HEK293 (cell line): ENCODE data around the gene PIGN.

Experiments used
- CTCF ChIA-PET: fragments of 350-600 bp; formaldehyde crosslinking; extraction: SDS; loops from one replicate; lab custom pipeline; 2021; ENCODE audit warnings: antibody characterized with exemption; lab: Yijun Ruan, JAX
- POLR2A ChIA-PET: fragments of 300-600 bp; formaldehyde crosslinking; extraction: SDS; loops from one replicate; lab custom pipeline; 2020; ENCODE audit warnings: antibody characterized with exemption, inconsistent platforms; lab: Yijun Ruan, JAX
- H3K27ac ChIP-seq: fragments of 200-500 bp; sonication (Bioruptor generic); 2 replicates; pipeline ENCODE4 v1.5.1; 2014; ENCODE audit warnings: low read depth, low read length, control low read depth, inconsistent platforms; ENCODE audit errors: extremely low read depth
- H3K36me3 ChIP-seq, 2 experiments: fragments of 200-500 bp in 1 of 2; sonication (Bioruptor generic) in 1 of 2; 1 replicate in 1 of 2; 2 replicates in 1 of 2; pipeline ENCODE4 v1.5.1; 2014 to 2017; ENCODE audit warnings: inconsistent platforms in 2 of 2, low read length in 2 of 2; ENCODE audit not compliant: control insufficient read depth in 2 of 2, insufficient read depth in 1 of 2
- H3K4me1 ChIP-seq: fragments of 200-500 bp; sonication (Bioruptor generic); 2 replicates; pipeline ENCODE4 v1.5.1; 2014; ENCODE audit warnings: mild to moderate bottlenecking, low read length, inconsistent platforms; ENCODE audit not compliant: control insufficient read depth, insufficient read depth
- H3K4me3 ChIP-seq: 2 replicates; pipeline ENCODE4 v1.5.1; 2011; ENCODE audit warnings: low read depth, mild to moderate bottlenecking, control low read depth, low read length, moderate library complexity
- H3K9me3 ChIP-seq: fragments of 200-500 bp; sonication (Bioruptor generic); 2 replicates; pipeline ENCODE4 v1.5.1; 2014; ENCODE audit warnings: low read depth, low read length, inconsistent platforms; ENCODE audit not compliant: control insufficient read depth, insufficient read depth
- GLI4 ChIP-seq: fragments of 450-650 bp; formaldehyde crosslinking; IDR thresholded peaks from 2 replicates; pipeline ENCODE4 v1.5.1; 2016; ENCODE audit warnings: missing biosample characterization, missing genetic modification characterization
- PATZ1 ChIP-seq: fragments of 450-650 bp; formaldehyde crosslinking; IDR thresholded peaks from 2 replicates; pipeline ENCODE4 v1.5.1; 2016; ENCODE audit warnings: missing biosample characterization, missing genetic modification characterization
- PRDM10 ChIP-seq: fragments of 450-650 bp; formaldehyde crosslinking; IDR thresholded peaks from 2 replicates; pipeline ENCODE4 v1.5.1; 2016; ENCODE audit warnings: missing biosample characterization, missing genetic modification characterization
- TCF7L2 ChIP-seq: IDR thresholded peaks from 2 replicates; pipeline ENCODE4 v1.6.1; 2011; ENCODE audit warnings: low read depth, mild to moderate bottlenecking, inconsistent platforms, low read length, moderate library complexity, borderline replicate concordance
- WT1 ChIP-seq: fragments of 450-650 bp; formaldehyde crosslinking; IDR thresholded peaks from 2 replicates; pipeline ENCODE4 v1.5.1; 2016; ENCODE audit warnings: missing biosample characterization, missing genetic modification characterization
- ZBTB1 ChIP-seq: fragments of 450-650 bp; formaldehyde crosslinking; IDR thresholded peaks from 2 replicates; pipeline ENCODE4 v1.5.1; 2016; ENCODE audit warnings: missing biosample characterization, missing genetic modification characterization
- ZBTB44 ChIP-seq: fragments of 450-650 bp; IDR thresholded peaks from 2 replicates; pipeline ENCODE4 v1.5.1; 2018; ENCODE audit warnings: missing biosample characterization, mild to moderate bottlenecking, missing genetic modification characterization
- ZBTB48 ChIP-seq: fragments of 450-650 bp; formaldehyde crosslinking; IDR thresholded peaks from 2 replicates; pipeline ENCODE4 v1.5.1; 2016; ENCODE audit warnings: missing biosample characterization, missing genetic modification characterization
- ZBTB49 ChIP-seq: fragments of 450-650 bp; formaldehyde crosslinking; IDR thresholded peaks from 2 replicates; pipeline ENCODE4 v1.5.1; 2016; ENCODE audit warnings: missing biosample characterization, missing genetic modification characterization, low read depth
- ZFHX2 ChIP-seq: fragments of 450-650 bp; formaldehyde crosslinking; conservative IDR thresholded peaks from 2 replicates; pipeline ENCODE4 v1.5.1; 2016; ENCODE audit warnings: missing biosample characterization, missing genetic modification characterization
- ZNF133 ChIP-seq: fragments of 450-650 bp; formaldehyde crosslinking; IDR thresholded peaks from 2 replicates; pipeline ENCODE4 v1.5.1; 2016; ENCODE audit warnings: missing biosample characterization, missing genetic modification characterization
- ZNF202 ChIP-seq: fragments of 450-650 bp; formaldehyde crosslinking; IDR thresholded peaks from 2 replicates; pipeline ENCODE4 v1.5.1; 2016; ENCODE audit warnings: missing biosample characterization, missing genetic modification characterization, borderline replicate concordance
- ZNF341 ChIP-seq: fragments of 450-650 bp; formaldehyde crosslinking; IDR thresholded peaks from 2 replicates; pipeline ENCODE4; 2016; ENCODE audit warnings: low read depth, missing biosample characterization, missing genetic modification characterization
- ZNF350 ChIP-seq: fragments of 450-650 bp; formaldehyde crosslinking; IDR thresholded peaks from 2 replicates; pipeline ENCODE4 v1.5.0; 2017; ENCODE audit warnings: missing biosample characterization, mild to moderate bottlenecking, missing genetic modification characterization
- ZNF433 ChIP-seq: fragments of 450-650 bp; formaldehyde crosslinking; IDR thresholded peaks from 2 replicates; pipeline ENCODE4 v1.5.1; 2016; ENCODE audit warnings: missing biosample characterization, missing genetic modification characterization, low read depth
- ZNF449 ChIP-seq: fragments of 450-650 bp; formaldehyde crosslinking; IDR thresholded peaks from 2 replicates; pipeline ENCODE4 v1.5.1; 2017; ENCODE audit warnings: missing biosample characterization, mild to moderate bottlenecking, missing genetic modification characterization, moderate library complexity
- ZNF513 ChIP-seq: fragments of 450-650 bp; IDR thresholded peaks from 2 replicates; pipeline ENCODE4 v1.5.1; 2018; ENCODE audit warnings: missing biosample characterization, missing genetic modification characterization
- ZNF548 ChIP-seq: fragments of 450-650 bp; formaldehyde crosslinking; IDR thresholded peaks from 2 replicates; pipeline ENCODE4 v1.5.1; 2016; ENCODE audit warnings: missing biosample characterization, missing genetic modification characterization
- ZNF560 ChIP-seq: fragments of 450-650 bp; formaldehyde crosslinking; IDR thresholded peaks from 2 replicates; pipeline ENCODE4 v1.5.1; 2017; ENCODE audit warnings: missing biosample characterization, missing genetic modification characterization, borderline replicate concordance
- ZNF639 ChIP-seq: fragments of 450-650 bp; formaldehyde crosslinking; IDR thresholded peaks from 2 replicates; pipeline ENCODE4 v1.5.1; 2016; ENCODE audit warnings: missing biosample characterization, missing genetic modification characterization
- ZNF768 ChIP-seq: fragments of 450-650 bp; formaldehyde crosslinking; IDR thresholded peaks from 2 replicates; pipeline ENCODE4 v1.5.1; 2018; ENCODE audit warnings: missing biosample characterization, mild to moderate bottlenecking, missing genetic modification characterization
- ZNF792 ChIP-seq: fragments of 450-650 bp; formaldehyde crosslinking; IDR thresholded peaks from 2 replicates; pipeline ENCODE4 v1.5.1; 2016; ENCODE audit warnings: missing biosample characterization, missing genetic modification characterization
- ZXDB ChIP-seq: fragments of 450-650 bp; formaldehyde crosslinking; IDR thresholded peaks from 2 replicates; pipeline ENCODE4 v1.5.1; 2016; ENCODE audit warnings: missing biosample characterization, missing genetic modification characterization

The PIGN gene

GRCh38 chr18:62098960-62099359 is 87.9 kb downstream of the PIGN start:
- H3K4me1 ChIP-seq = no peaks in the 10 kb centered on the region
- CTCF ChIA-PET = no interaction called here
- H3K36me3 ChIP-seq = peaks cover 5 to 9% of the 10 kb centered on the region in 2 experiments; a peak in 2 of 3 replicates
- POLR2A ChIA-PET = no interaction called here
- TF ChIP-seq ZBTB1 (tag by site-specific recombination) = no peak
- no peak for TF ChIP-seq ZNF639
- no peak for TF ChIP-seq ZNF548
- TF ChIP-seq ZNF433 (tag by site-specific recombination) = no peak
- no peak for TF ChIP-seq ZBTB49 (tag by site-specific recombination)
- no peak for TF ChIP-seq ZNF768
- no peak for TF ChIP-seq TCF7L2
- TF ChIP-seq ZBTB48 = no peak
- no peak for TF ChIP-seq ZNF202 (tag by site-specific recombination)
- TF ChIP-seq ZNF792 (tag by site-specific recombination) = no peak
- no peak for TF ChIP-seq ZFHX2
- no peak for TF ChIP-seq ZNF133
- no peak for TF ChIP-seq ZXDB (tag by site-specific recombination)
- TF ChIP-seq ZBTB44 (tag by site-specific recombination) = no peak
- TF ChIP-seq ZNF449 = no peak
- no peak overlapping the region for H3K4me3 ChIP-seq
- H3K27ac ChIP-seq = no peak overlapping the region
- no peaks in the 10 kb centered on the region for H3K9me3 ChIP-seq

GRCh38 chr18:62097698-62098097 is 89.2 kb downstream of the PIGN start:
- no peaks in the 10 kb centered on the region for H3K9me3 ChIP-seq
- H3K27ac ChIP-seq = no peak overlapping the region
- H3K4me3 ChIP-seq = no peak overlapping the region
- H3K4me1 ChIP-seq = no peaks in the 10 kb centered on the region
- CTCF ChIA-PET = no interaction called here
- POLR2A ChIA-PET = no interaction called here
- H3K36me3 ChIP-seq = peaks cover 5 to 6% of the 10 kb centered on the region in 2 experiments; a peak in 2 of 3 replicates
- TF ChIP-seq GLI4 = no peak
- TF ChIP-seq PATZ1 (tag by site-specific recombination) = no peak
- no peak for TF ChIP-seq ZNF350
- no peak for TF ChIP-seq ZNF341 (tag by site-specific recombination)
- no peak for TF ChIP-seq WT1
- TF ChIP-seq PRDM10 (tag by site-specific recombination) = no peak
- no peak for TF ChIP-seq ZNF560 (tag by site-specific recombination)
- TF ChIP-seq ZNF513 (tag by site-specific recombination) = no peak
